ENCODE measurements around the gene CLN6.

DNA sequence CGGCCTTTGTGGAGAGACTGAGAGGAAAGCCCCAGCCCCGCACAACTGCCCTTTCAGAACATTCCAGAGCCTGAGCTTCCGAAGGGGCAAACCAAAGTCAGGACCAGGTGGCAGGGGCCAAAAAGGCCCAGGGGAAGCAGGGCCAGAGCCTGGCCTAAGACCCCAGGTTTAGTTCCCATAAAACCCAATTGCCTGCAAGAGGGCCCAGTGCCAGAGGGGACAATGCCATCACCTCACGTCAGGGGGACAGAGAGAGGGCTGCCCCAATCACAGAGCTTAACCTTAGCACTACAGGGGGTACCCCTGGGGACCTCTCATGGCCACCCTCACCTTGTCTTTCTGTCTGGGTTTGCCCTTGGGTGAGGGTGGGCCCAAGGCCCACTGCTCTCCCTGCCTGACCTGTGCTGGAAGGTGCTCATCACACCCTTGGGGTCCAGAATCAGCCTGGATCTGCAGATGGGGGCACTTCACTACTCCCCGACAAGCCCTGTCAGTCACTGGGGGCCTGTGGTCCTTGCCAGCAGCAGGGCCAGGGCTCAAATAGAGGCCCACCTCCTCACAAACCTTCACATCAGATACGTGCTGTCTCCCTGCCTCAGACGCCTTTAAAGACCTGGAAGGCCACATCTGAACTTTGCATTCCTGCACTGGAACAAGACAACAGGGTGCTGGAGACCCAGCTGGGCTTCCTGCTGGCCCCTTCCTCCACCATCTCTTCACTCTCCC lies 28.2 kb downstream of the CLN6 start:
- TF ChIP-seq, protein P1, sequence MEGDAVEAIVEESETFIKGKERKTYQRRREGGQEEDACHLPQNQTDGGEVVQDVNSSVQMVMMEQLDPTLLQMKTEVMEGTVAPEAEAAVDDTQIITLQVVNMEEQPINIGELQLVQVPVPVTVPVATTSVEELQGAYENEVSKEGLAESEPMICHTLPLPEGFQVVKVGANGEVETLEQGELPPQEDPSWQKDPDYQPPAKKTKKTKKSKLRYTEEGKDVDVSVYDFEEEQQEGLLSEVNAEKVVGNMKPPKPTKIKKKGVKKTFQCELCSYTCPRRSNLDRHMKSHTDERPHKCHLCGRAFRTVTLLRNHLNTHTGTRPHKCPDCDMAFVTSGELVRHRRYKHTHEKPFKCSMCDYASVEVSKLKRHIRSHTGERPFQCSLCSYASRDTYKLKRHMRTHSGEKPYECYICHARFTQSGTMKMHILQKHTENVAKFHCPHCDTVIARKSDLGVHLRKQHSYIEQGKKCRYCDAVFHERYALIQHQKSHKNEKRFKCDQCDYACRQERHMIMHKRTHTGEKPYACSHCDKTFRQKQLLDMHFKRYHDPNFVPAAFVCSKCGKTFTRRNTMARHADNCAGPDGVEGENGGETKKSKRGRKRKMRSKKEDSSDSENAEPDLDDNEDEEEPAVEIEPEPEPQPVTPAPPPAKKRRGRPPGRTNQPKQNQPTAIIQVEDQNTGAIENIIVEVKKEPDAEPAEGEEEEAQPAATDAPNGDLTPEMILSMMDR (IDR thresholded peaks at IDR 0.05): no peak
- no peak for TF ChIP-seq POLR2A (IDR thresholded peaks at IDR 0.05)
